HepG2 (cell line): ENCODE results near the gene MFRP. TPM values are rescaled to one million over a fixed set of nuclear protein-coding genes. Genes with fewer than 3 reads are reported as not detected.

ENCODE experiments used
- GZF1 ChIP-seq: sonication (generic); formaldehyde crosslinking; IDR thresholded peaks from 2 replicates; pipeline ENCODE4 v1.5.1; 2020; ENCODE audit warnings: mild to moderate bottlenecking, missing genetic modification reagents
- HMGA1 ChIP-seq: sonication (generic); formaldehyde crosslinking; conservative IDR thresholded peaks from 2 replicates; pipeline ENCODE4 v1.4.0; 2020; ENCODE audit warnings: missing genetic modification reagents
- SALL1 ChIP-seq: sonication (generic); formaldehyde crosslinking; IDR thresholded peaks from 2 replicates; pipeline ENCODE4 v1.8.0; 2022; ENCODE audit warnings: mild to moderate bottlenecking, missing genetic modification reagents
- SNAPC2 ChIP-seq: sonication (generic); formaldehyde crosslinking; IDR thresholded peaks from 2 replicates; pipeline ENCODE4 v1.8.1; 2022; ENCODE audit warnings: mild to moderate bottlenecking, missing genetic modification reagents
- SPEN ChIP-seq: sonication (generic); formaldehyde crosslinking; IDR thresholded peaks from 2 replicates; pipeline ENCODE4 v1.5.1; 2020; ENCODE audit warnings: low read depth, mild to moderate bottlenecking, missing genetic modification reagents
- SRSF4 ChIP-seq: fragments of 200-400 bp; formaldehyde crosslinking; IDR thresholded peaks from one replicate; pipeline ENCODE4 v1.6.1; 2018; ENCODE audit warnings: mild to moderate bottlenecking, low read depth, low read length, moderate library complexity; ENCODE audit not compliant: poor library complexity, severe bottlenecking
- ZBTB3 ChIP-seq: sonication (generic); formaldehyde crosslinking; IDR thresholded peaks from 2 replicates; pipeline ENCODE4 v1.4.0; 2020; ENCODE audit warnings: low read depth, mild to moderate bottlenecking, moderate library complexity, missing genetic modification reagents, borderline replicate concordance
- ZMAT3 ChIP-seq: sonication (generic); formaldehyde crosslinking; conservative IDR thresholded peaks from 2 replicates; pipeline ENCODE4 v1.7.0; 2021; ENCODE audit warnings: missing genetic modification reagents
- ZNF331 ChIP-seq: sonication (generic); formaldehyde crosslinking; IDR thresholded peaks from 2 replicates; pipeline ENCODE4 v1.4.0; 2020; ENCODE audit warnings: missing genetic modification reagents
- ZNF460 ChIP-seq: sonication (generic); formaldehyde crosslinking; IDR thresholded peaks from 2 replicates; pipeline ENCODE4 v1.5.1; 2020; ENCODE audit warnings: missing genetic modification reagents, mild to moderate bottlenecking, borderline replicate concordance
- ZNF7 ChIP-seq: IDR thresholded peaks from 2 replicates; pipeline ENCODE4 v1.6.1; 2016; ENCODE audit warnings: missing biosample characterization, missing genetic modification reagents
- ZNF775 ChIP-seq: sonication (generic); formaldehyde crosslinking; IDR thresholded peaks from 2 replicates; pipeline ENCODE4 v1.4.0; 2020; ENCODE audit warnings: missing genetic modification reagents, mild to moderate bottlenecking, moderate library complexity, borderline replicate concordance
- ZSCAN12 ChIP-seq: sonication (generic); formaldehyde crosslinking; IDR thresholded peaks from 2 replicates; pipeline ENCODE4 v1.9.0; 2021; ENCODE audit warnings: mild to moderate bottlenecking, missing genetic modification reagents
- polyA plus RNA-seq, 8 experiments: library from polyadenylated mRNA; depleted of rRNA in 3 of 8; stranded (reverse) in 7 of 8; unstranded in 1 of 8; fragments of >200 nt; fragmentation: Illumina TruSeq in 4 of 8; extraction: Trizol in 4 of 8; gene quantifications; 2 replicates each; pipeline versions ENCODE4 v1.2.1 to v1.2.3, GENCODE V29; 2011 to 2016; ENCODE audit warnings: low read depth in 4 of 8, missing spikeins in 1 of 8, mixed read lengths in 1 of 8; ENCODE audit not compliant: insufficient read depth in 1 of 8
- total RNA-seq, 5 experiments: library from RNA; depleted of rRNA; stranded (reverse); fragments of >200 nt; fragmentation: Illumina TruSeq; extraction: Trizol; gene quantifications; 2 replicates each; pipeline ENCODE4 v1.2.3, GENCODE V29; 2016; ENCODE audit warnings: low read depth in 1 of 5
- TF ChIP-seq, protein P1 (sequence below): sonication (generic); formaldehyde crosslinking; IDR thresholded peaks from 2 replicates; pipeline ENCODE4 v1.4.0; 2020; ENCODE audit warnings: missing genetic modification reagents
- TF ChIP-seq, protein P2 (sequence below): sonication (generic); formaldehyde crosslinking; IDR thresholded peaks from 2 replicates; pipeline ENCODE4 v1.9.0; 2022; ENCODE audit warnings: missing genetic modification reagents, mild to moderate bottlenecking, borderline replicate concordance
- TF ChIP-seq, protein P3 (sequence below): sonication (generic); formaldehyde crosslinking; IDR thresholded peaks from 2 replicates; pipeline ENCODE4 v1.9.0; 2021; ENCODE audit warnings: missing genetic modification reagents, mild to moderate bottlenecking, borderline replicate concordance
- TF ChIP-seq, protein P4 (sequence below): sonication (generic); formaldehyde crosslinking; IDR thresholded peaks from 2 replicates; pipeline ENCODE4 v1.4.0; 2020; ENCODE audit warnings: missing genetic modification reagents
- TF ChIP-seq, protein P5 (sequence below): IDR thresholded peaks from 2 replicates; pipeline ENCODE4 v1.6.1; 2016; ENCODE audit warnings: missing compliant biosample characterization, missing genetic modification reagents, borderline replicate concordance

The MFRP gene
- total and polyA plus RNA-seq, 2 of the 13 experiments (the other 11 are each of a cell fraction or from before 2014, with no cell fraction given): not detected

DNA sequence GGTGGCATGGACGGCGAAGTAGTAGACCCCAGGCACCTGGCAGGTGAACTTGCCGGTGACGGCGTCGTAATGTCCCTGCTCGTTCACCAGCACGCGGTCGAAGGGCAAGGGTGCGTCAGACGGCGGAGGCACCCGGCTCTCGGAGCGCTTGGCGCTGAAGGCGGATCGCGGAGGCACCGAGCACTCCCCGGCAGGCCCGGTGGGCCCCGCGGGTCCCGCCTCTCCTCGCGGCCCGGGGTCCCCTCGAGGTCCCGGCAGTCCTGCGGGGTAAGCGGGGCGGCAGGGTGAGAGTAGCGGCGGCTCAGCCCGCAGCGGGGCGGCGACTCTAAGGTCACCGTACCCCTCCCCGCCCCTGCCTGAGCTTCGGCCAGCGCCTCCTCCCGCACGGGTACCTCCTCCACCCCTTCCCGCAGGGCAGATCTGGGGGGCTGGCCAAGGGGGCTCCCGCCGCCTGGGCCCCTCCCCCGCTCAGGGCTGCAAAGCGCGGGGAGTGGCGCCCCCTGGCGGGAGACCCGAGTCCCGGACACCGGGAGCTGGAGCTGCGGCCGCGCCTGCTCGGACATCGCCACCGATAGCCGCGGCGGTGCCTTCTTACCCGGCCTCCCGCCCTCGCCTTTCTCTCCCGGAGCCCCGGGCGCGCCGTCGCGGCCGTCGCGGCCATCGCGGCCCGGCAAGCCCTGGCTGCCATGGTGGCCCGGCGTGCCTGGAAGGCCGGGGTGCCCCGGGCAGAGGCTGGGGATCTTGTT, 6.7 kb downstream of the MFRP start (continued):
- TF ChIP-seq, protein P1, sequence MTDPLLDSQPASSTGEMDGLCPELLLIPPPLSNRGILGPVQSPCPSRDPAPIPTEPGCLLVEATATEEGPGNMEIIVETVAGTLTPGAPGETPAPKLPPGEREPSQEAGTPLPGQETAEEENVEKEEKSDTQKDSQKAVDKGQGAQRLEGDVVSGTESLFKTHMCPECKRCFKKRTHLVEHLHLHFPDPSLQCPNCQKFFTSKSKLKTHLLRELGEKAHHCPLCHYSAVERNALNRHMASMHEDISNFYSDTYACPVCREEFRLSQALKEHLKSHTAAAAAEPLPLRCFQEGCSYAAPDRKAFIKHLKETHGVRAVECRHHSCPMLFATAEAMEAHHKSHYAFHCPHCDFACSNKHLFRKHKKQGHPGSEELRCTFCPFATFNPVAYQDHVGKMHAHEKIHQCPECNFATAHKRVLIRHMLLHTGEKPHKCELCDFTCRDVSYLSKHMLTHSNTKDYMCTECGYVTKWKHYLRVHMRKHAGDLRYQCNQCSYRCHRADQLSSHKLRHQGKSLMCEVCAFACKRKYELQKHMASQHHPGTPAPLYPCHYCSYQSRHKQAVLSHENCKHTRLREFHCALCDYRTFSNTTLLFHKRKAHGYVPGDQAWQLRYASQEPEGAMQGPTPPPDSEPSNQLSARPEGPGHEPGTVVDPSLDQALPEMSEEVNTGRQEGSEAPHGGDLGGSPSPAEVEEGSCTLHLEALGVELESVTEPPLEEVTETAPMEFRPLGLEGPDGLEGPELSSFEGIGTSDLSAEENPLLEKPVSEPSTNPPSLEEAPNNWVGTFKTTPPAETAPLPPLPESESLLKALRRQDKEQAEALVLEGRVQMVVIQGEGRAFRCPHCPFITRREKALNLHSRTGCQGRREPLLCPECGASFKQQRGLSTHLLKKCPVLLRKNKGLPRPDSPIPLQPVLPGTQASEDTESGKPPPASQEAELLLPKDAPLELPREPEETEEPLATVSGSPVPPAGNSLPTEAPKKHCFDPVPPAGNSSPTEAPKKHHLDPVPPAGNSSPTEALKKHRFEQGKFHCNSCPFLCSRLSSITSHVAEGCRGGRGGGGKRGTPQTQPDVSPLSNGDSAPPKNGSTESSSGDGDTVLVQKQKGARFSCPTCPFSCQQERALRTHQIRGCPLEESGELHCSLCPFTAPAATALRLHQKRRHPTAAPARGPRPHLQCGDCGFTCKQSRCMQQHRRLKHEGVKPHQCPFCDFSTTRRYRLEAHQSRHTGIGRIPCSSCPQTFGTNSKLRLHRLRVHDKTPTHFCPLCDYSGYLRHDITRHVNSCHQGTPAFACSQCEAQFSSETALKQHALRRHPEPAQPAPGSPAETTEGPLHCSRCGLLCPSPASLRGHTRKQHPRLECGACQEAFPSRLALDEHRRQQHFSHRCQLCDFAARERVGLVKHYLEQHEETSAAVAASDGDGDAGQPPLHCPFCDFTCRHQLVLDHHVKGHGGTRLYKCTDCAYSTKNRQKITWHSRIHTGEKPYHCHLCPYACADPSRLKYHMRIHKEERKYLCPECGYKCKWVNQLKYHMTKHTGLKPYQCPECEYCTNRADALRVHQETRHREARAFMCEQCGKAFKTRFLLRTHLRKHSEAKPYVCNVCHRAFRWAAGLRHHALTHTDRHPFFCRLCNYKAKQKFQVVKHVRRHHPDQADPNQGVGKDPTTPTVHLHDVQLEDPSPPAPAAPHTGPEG: no peak
- no peak for TF ChIP-seq ZNF460 (CRISPR knock-in tag)
- TF ChIP-seq SRSF4: no peak
- TF ChIP-seq, protein P2, sequence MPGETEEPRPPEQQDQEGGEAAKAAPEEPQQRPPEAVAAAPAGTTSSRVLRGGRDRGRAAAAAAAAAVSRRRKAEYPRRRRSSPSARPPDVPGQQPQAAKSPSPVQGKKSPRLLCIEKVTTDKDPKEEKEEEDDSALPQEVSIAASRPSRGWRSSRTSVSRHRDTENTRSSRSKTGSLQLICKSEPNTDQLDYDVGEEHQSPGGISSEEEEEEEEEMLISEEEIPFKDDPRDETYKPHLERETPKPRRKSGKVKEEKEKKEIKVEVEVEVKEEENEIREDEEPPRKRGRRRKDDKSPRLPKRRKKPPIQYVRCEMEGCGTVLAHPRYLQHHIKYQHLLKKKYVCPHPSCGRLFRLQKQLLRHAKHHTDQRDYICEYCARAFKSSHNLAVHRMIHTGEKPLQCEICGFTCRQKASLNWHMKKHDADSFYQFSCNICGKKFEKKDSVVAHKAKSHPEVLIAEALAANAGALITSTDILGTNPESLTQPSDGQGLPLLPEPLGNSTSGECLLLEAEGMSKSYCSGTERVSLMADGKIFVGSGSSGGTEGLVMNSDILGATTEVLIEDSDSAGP (CRISPR knock-in tag): no peak; the same call in 1 of the 2 replicates
- TF ChIP-seq, protein P3, sequence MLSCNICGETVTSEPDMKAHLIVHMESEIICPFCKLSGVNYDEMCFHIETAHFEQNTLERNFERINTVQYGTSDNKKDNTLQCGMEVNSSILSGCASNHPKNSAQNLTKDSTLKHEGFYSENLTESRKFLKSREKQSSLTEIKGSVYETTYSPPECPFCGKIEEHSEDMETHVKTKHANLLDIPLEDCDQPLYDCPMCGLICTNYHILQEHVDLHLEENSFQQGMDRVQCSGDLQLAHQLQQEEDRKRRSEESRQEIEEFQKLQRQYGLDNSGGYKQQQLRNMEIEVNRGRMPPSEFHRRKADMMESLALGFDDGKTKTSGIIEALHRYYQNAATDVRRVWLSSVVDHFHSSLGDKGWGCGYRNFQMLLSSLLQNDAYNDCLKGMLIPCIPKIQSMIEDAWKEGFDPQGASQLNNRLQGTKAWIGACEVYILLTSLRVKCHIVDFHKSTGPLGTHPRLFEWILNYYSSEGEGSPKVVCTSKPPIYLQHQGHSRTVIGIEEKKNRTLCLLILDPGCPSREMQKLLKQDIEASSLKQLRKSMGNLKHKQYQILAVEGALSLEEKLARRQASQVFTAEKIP (CRISPR knock-in tag): no peak
- no peak for TF ChIP-seq ZMAT3 (CRISPR knock-in tag)
- TF ChIP-seq SPEN (CRISPR knock-in tag): no peak
- TF ChIP-seq, protein P4, sequence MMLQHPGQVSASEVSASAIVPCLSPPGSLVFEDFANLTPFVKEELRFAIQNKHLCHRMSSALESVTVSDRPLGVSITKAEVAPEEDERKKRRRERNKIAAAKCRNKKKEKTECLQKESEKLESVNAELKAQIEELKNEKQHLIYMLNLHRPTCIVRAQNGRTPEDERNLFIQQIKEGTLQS (CRISPR knock-in tag): no peak
- TF ChIP-seq SALL1 (CRISPR knock-in tag): peak; percentile 45
- TF ChIP-seq ZNF331 (CRISPR knock-in tag): peak; percentile 50; the same call in 1 of the 2 replicates
- no peak for TF ChIP-seq ZNF775 (CRISPR knock-in tag)
- TF ChIP-seq, protein P5, sequence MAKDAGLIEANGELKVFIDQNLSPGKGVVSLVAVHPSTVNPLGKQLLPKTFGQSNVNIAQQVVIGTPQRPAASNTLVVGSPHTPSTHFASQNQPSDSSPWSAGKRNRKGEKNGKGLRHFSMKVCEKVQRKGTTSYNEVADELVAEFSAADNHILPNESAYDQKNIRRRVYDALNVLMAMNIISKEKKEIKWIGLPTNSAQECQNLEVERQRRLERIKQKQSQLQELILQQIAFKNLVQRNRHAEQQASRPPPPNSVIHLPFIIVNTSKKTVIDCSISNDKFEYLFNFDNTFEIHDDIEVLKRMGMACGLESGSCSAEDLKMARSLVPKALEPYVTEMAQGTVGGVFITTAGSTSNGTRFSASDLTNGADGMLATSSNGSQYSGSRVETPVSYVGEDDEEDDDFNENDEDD: peak; percentile 59; the same call in 1 of the 2 replicates
- TF ChIP-seq ZNF7 (CRISPR knock-in tag): no peak
- TF ChIP-seq SNAPC2 (CRISPR knock-in tag): no peak
- TF ChIP-seq ZBTB3 (CRISPR knock-in tag): no peak
- TF ChIP-seq ZSCAN12 (CRISPR knock-in tag): peak; percentile 64; the same call in 1 of the 2 replicates
- no peak for TF ChIP-seq HMGA1 (CRISPR knock-in tag)
- no peak for TF ChIP-seq GZF1 (CRISPR knock-in tag)
